Measurements from ENCODE around the gene SKAP1.

GRCh38 chr17:48179071-48179945, 250.7 kb downstream of the SKAP1 start:
- TF ChIP-seq CTCF (IDR thresholded peaks at IDR 0.05; ENCODE audit: low read depth, low read length) (no peak), EZH2phosphoT487 (IDR thresholded peaks at IDR 0.05; ENCODE audit: low read depth) (no peak)
